GM12874 (cell line): ENCODE measurements around the gene WDR64.

Experiments used
- CTCF ChIP-seq: IDR thresholded peaks from 2 replicates; pipeline ENCODE4 v1.5.1; 2011; ENCODE audit warnings: low read depth, mild to moderate bottlenecking, control low read depth, low read length, moderate library complexity; ENCODE audit not compliant: insufficient read depth

WDR64 gene

GRCh38 chr1:241652012-241652411 is at the start of gene WDR64:
Gene WDR64 (plus strand): TSS chr1:241652281. CDS start chr1:241652485, 204 bp downstream.
- no peak for TF ChIP-seq CTCF

DNA sequence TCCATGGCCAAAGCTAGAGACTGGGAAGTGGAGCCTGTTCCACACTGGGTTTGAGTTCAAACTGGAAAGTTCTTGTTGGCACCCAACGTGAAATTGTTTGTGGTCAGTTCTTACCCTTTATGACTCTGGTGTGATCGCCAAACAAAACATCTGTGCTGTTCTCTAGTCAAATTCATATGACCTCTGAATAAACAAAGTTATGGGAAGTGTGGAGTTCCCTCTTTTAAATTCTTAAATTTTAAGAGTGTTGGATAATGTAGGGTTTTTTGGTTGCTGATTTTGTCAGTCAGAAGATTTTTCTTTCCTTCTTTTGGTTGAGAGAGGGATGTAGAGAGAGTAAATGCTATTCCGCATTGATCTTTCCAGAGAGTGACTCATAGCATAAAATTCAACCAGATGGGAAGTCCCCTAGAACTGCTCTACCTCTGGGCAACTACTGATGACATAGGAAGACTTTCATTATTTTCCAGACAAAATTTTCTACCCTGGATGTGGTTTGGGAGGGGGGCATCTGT is 48.3 kb upstream of the WDR64 start:
- no peak for TF ChIP-seq CTCF

- TF ChIP-seq CTCF, result peak; percentile 24; the same call in 1 of the 2 replicates
Observed at GRCh38 chr1:241605146-241605805, 46.8 kb upstream of the WDR64 start.

DNA sequence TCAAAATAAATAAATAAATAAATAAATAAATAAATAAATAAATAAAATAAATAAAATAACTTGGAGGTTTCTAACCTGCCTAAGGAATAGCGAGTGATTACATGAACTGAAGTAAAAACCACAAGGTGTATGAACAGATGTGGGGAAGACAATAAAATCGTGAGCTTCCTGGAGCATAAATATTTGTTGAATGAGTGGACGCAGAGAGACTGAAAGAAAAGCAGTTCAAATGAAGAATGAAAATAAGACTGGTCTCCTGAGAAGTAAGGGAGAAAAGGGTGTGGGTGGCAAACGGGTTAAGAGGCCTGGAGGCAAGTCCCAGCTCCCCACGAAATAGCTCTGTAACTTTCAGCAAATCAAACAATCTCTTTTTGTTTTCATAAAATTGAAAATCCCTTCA is 45.5 kb upstream of the WDR64 start:
- no peak for TF ChIP-seq CTCF

DNA sequence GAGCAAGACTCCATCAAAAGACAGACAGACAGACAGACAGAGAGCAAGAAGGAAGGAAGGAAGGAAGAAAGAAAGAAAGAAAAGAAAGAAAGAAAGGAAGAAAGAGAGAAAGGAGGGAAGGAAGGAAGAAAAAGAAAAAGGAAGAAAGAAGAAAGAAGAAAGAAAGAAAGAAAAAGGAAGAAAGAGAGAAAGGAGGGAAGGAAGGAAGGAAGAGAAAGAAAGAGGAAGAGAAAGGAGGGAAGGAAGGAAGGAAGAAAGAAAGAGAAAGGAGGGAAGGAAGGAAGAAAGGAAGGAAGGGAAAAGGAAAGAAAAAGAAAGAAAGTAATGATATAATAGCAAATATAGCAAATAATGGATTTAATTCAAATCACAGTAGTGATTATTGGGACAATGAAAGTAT is 44.6 kb upstream of the WDR64 start:
- TF ChIP-seq CTCF, result no peak

DNA sequence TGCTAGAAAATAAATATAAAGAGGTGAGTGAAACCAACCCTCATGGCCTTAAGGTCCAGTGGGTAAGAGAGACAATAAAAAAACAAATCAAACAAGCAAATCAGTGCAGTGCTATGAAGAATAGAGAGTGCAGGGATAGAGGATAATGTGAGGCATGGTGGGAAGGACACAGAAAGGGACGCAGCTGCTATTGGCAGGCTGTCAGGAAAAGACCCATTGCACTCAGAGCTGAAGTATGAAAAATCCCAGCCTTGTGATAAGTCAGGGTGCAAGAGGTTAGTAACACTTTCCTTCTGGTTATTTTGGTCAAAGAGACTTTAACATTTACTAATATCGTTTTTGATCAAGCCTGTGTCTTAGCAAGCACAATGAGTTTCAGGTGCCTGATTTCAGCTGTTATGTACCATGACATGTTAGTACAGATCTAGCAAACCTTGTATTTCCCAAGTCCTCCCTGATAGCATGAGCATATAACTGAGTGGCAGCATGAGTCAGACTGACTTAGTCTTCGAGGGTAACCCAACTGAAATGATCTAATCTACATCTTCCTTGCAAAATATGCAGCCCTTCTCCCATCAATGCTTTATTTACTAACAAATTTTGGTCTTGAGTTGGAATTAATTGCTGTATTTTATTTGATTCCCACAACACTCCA is 43.6 kb upstream of the WDR64 start:
- no peak for TF ChIP-seq CTCF

DNA sequence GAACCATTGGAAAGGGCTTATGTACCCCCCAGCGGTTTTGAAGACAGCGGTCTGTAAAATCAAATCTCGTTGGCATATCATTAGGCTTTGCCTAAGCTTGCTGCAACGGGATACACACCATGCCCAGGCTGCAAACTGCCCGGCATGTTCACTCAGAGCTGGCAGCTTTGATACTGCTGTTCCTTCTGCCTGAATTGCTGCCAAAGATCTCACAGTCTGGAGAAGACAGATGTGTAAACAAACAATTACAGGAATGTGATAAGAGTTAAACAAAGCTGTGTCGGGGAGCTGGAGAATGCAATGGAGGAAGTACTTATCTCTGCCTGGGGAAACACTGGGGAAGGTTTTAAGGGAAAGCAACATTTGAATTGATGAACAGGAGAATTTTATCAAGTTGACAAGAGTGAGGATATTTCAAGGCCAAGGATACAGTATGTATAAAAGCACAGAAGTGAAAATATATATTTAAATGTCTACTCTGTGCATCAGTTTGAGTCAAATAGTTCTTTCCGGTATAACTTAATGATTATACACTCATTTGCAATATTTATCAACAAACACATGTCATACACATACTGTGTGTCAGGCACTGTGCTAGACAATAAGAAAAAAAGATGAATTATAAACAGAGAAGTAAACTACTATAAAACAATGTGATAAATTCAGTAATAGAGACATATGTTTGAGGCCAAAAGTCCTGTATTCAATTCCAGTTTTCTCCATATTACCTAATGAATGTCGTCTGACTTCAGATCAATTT is 41.8 kb upstream of the WDR64 start:
- TF ChIP-seq CTCF, result no peak
